Esophagus muscularis mucosa (tissue), 4 donors: ENCODE results near the gene ANKRD23. TPM values are rescaled to one million over a fixed set of nuclear protein-coding genes. Genes with fewer than 3 reads are reported as not detected.

Source experiments
- DNase-seq: peaks from one replicate; pipeline ENCODE4 v3.0.0-alpha.2; 2017; ENCODE audit errors: extremely low spot score
- H3K27ac ChIP-seq, 4 donors: fragments of 200-600 bp; sonication (generic); replicated peaks in 1 of 4; 1 replicate in 3 of 4; 2 replicates in 1 of 4; pipeline ENCODE4 v1.5.1; 2016 to 2019; ENCODE audit warnings: mild to moderate bottlenecking in 1 of 4
- H3K27me3 ChIP-seq, 4 donors: fragments of 200-600 bp; sonication (generic); one replicate each; pipeline versions ENCODE4 v1.5.1 to v1.6.0; 2016 to 2019
- H3K36me3 ChIP-seq, 4 donors: fragments of 200-600 bp; sonication (generic); one replicate each; pipeline ENCODE4 v1.5.1; 2016 to 2019
- H3K4me1 ChIP-seq, 4 donors: fragments of 200-600 bp; sonication (generic); one replicate each; pipeline ENCODE4 v1.5.1; 2016 to 2019
- H3K4me3 ChIP-seq, 4 donors: fragments of 200-600 bp; sonication (generic); 1 replicate in 2 of 4; 2 replicates in 2 of 4; pipeline ENCODE4 v1.5.1; 2016 to 2019; ENCODE audit warnings: mild to moderate bottlenecking in 4 of 4, moderate library complexity in 1 of 4
- H3K9me3 ChIP-seq, 4 donors: fragments of 200-600 bp; sonication (generic); 1 replicate in 3 of 4; 2 replicates in 1 of 4; pipeline ENCODE4 v1.5.1; 2016 to 2019
- EP300 ChIP-seq: sonication (generic); formaldehyde crosslinking; IDR thresholded peaks from one replicate; pipeline ENCODE4 v1.6.1; 2017; ENCODE audit warnings: antibody characterized with exemption
- POLR2A ChIP-seq: fragments of 450-650 bp; IDR thresholded peaks from one replicate; pipeline ENCODE4 v1.6.1; 2017; ENCODE audit warnings: antibody characterized with exemption, moderate library complexity, mild to moderate bottlenecking, low read depth
- POLR2AphosphoS5 ChIP-seq, 2 donors: sonication (generic); formaldehyde crosslinking; IDR thresholded peaks; one replicate each; pipeline ENCODE4 v1.6.1; 2017; ENCODE audit warnings: antibody characterized with exemption in 2 of 2
- WGBS: methylation state at CpG from one replicate; pipeline ENCODE4 v1.1.5; 2018; 5-methylcytosine and 5-hydroxymethylcytosine counted together
- intact Hi-C: fragments of 100-400 bp; cut with DNase I; formaldehyde crosslinking; loops from one replicate; pipeline ENCODE4 v1.15.1; 2023
- total RNA-seq, 4 donors: library from RNA; depleted of rRNA; stranded (reverse); fragments of >200 nt; gene quantifications; one replicate each; pipeline versions ENCODE4 v1.1.0 to v1.2.1, GENCODE V29; 2016
- TF ChIP-seq, protein P1 (sequence below), 3 experiments: fragments of 200-600 bp in 2 of 3; fragments of 450-650 bp in 1 of 3; sonication (generic) in 2 of 3; IDR thresholded peaks; one replicate each; pipeline ENCODE4 v1.5.1; 2017 to 2019; ENCODE audit warnings: antibody characterized with exemption in 3 of 3, mild to moderate bottlenecking in 2 of 3, moderate library complexity in 1 of 3

ANKRD23 gene
- total RNA-seq, 4 donors from 2014 or later = 2.2 to 6.0 (median 4.2) TPM

DNA sequence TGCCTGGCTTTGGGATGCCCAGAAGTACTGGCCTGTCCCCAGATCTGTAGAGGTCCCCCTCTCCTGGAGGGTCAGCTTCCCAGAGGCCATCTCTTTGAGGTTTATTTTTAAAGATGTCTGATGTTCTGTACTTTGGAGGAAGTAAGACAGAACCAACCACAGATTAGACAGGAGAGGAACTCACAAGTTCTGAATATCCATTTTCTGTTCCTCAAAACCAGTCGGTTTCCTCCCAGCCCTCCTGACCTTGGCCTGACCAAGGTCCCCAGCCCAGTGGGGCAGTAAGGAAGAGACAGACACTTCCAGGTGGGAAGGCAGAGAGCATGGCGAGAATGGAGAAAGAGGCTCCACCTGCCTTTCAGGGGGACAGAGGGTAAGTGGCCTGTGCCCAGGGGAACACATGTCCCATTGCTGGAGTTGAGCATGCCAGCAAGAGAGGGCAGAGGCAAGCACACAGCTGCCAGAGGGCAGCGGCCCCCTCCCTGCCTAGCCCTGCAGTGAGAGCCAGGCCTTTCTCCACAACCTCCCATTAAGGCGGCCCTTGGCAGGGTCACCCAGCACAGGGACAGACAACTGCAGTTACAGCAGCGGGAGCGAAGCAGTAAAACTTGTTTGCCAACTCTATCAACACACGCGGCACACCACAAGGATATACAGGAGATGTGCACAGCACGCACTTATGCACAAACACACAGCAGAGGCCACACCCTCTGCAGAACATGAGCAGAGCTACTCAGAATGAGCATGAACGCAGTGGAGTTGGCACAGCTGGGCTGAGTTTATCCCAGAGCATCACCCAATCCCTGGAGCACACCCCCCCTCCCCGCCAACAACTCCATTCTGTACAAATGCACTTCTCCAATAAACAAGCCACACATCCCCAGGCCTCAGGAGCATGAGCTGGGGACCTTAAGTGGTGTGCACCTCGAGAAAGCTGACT lies 44.5 kb upstream of the ANKRD23 start:
- H3K4me1 ChIP-seq = peaks cover 41 to 66% (median 64%) of the 10 kb centered on the region in 4 donors
- peak overlapping the region; percentile 29 to 46 (median 36) for H3K4me3 ChIP-seq

DNA sequence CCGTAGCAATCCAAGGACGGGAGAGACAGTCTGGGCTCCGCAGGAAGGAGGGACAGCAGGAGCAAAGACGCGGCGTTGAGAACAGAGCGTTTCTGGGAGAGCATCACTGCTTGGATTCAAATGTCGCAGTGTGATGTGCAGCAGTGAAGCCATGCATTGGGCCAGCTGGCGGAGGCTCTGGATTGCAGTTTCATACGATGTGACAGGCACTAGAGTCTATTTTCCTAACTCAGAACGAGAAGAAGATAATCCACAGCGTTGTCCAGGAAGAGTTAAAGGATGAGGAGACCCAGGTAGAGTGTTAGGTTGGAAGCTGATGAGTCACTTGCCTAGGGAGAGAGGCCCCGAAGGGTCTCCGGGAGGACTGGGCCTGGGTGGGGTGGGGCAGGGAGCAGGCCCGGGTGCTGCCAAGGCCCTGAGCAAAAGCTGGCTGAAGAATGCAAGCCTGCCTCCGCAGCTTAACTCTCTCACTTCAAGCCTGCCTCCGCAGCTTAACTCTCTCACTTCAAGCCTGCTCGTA lies 43.7 kb upstream of the ANKRD23 start:
- no peak for DNase-seq
- peak overlapping the region; percentile 78 to 89 (median 84) for H3K27ac ChIP-seq
- peaks cover 41 to 66% (median 63%) of the 10 kb centered on the region in 4 donors for H3K4me1 ChIP-seq
- WGBS = 35% methylated on average over 18 of the region's 18 CpGs
- no peaks in the 10 kb centered on the region for H3K27me3 ChIP-seq
- H3K4me3 ChIP-seq = peak overlapping the region; percentile 29 to 46 (median 36)
- no peak for TF ChIP-seq EP300
- TF ChIP-seq POLR2AphosphoS5 (IDR thresholded peaks at IDR 0.05) = peak; percentile 62 to 81
- intact Hi-C loops = no loop called here
- H3K9me3 ChIP-seq = no peaks in the 10 kb centered on the region
- H3K36me3 ChIP-seq = no peaks in the 10 kb centered on the region

More for the DNA sequence above, 44.5 kb upstream of the ANKRD23 start:
- 58% methylated on average over 5 of the region's 12 CpGs for WGBS
- no peaks in the 10 kb centered on the region for H3K9me3 ChIP-seq
- intact Hi-C loops = no loop called here
- H3K27ac ChIP-seq = peak overlapping the region; percentile 78 to 89 (median 84)
- no peaks in the 10 kb centered on the region for H3K36me3 ChIP-seq
- DNase-seq = no peak
- H3K27me3 ChIP-seq = no peaks in the 10 kb centered on the region
- TF ChIP-seq EP300 (no peak), POLR2AphosphoS5 (IDR thresholded peaks at IDR 0.05) (no peak), POLR2A (no peak)
- TF ChIP-seq, protein P1, sequence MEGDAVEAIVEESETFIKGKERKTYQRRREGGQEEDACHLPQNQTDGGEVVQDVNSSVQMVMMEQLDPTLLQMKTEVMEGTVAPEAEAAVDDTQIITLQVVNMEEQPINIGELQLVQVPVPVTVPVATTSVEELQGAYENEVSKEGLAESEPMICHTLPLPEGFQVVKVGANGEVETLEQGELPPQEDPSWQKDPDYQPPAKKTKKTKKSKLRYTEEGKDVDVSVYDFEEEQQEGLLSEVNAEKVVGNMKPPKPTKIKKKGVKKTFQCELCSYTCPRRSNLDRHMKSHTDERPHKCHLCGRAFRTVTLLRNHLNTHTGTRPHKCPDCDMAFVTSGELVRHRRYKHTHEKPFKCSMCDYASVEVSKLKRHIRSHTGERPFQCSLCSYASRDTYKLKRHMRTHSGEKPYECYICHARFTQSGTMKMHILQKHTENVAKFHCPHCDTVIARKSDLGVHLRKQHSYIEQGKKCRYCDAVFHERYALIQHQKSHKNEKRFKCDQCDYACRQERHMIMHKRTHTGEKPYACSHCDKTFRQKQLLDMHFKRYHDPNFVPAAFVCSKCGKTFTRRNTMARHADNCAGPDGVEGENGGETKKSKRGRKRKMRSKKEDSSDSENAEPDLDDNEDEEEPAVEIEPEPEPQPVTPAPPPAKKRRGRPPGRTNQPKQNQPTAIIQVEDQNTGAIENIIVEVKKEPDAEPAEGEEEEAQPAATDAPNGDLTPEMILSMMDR (IDR thresholded peaks at IDR 0.05) = no peak

DNA sequence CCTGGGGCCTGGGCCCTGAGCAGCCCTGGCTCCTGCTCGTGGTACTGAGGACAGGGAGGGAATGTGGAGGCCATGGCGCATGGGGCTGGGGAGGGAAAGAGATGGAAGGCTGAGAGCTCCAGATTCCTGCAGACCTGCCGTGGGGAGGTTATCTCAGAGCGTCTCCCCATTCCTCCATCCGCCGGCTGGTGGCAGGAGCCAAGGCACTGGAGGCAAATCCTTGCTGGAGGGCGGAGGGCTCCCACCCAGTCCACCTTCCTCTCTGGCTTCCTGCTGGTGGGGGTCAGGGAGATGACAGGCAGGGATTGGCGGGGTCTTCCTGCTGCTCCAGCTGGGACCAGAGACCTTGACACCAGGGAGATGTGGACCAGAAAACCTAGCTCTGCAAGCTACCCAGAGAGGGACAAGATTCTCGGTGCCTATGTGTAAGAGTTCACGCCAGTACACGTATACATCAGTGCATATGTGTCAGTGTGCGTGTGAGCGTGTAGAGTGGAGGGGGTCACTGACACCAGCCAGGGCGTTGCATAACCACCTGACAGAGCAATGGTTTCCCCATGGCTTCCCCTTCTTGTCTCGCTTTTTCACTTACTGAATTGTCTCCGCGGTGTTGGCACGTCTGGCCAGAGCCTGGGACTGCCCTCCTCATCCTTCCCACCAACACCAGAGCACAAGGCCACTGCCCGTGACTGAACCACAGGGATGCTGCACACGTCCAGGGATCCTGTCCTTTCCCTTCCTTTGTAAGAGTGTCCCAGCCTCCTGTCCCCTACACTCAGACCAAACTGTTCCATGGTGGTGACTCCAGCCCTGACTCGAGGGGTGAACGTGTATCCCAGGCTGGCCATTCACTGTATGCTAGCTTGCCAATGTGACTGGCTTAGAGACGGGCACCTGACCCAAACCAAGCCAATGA lies 41.9 kb upstream of the ANKRD23 start:
- Histone ChIP-seq H3K4me3 (no peak overlapping the region), H3K4me1 (peaks cover 30 to 50% (median 45%) of the 10 kb centered on the region in 4 donors), H3K9me3 (no peaks in the 10 kb centered on the region), H3K27me3 (no peaks in the 10 kb centered on the region), H3K27ac (peak overlapping the region; percentile 78 to 89 (median 84)), H3K36me3 (no peaks in the 10 kb centered on the region)
- TF ChIP-seq POLR2A = no peak
- TF ChIP-seq, protein P1 (IDR thresholded peaks at IDR 0.05) = no peak
- no peak for TF ChIP-seq POLR2AphosphoS5 (IDR thresholded peaks at IDR 0.05)
- no peak for TF ChIP-seq EP300
- WGBS = 86% methylated on average over 16 of the region's 23 CpGs
- DNase-seq = no peak
- intact Hi-C loops = no loop called here

DNA sequence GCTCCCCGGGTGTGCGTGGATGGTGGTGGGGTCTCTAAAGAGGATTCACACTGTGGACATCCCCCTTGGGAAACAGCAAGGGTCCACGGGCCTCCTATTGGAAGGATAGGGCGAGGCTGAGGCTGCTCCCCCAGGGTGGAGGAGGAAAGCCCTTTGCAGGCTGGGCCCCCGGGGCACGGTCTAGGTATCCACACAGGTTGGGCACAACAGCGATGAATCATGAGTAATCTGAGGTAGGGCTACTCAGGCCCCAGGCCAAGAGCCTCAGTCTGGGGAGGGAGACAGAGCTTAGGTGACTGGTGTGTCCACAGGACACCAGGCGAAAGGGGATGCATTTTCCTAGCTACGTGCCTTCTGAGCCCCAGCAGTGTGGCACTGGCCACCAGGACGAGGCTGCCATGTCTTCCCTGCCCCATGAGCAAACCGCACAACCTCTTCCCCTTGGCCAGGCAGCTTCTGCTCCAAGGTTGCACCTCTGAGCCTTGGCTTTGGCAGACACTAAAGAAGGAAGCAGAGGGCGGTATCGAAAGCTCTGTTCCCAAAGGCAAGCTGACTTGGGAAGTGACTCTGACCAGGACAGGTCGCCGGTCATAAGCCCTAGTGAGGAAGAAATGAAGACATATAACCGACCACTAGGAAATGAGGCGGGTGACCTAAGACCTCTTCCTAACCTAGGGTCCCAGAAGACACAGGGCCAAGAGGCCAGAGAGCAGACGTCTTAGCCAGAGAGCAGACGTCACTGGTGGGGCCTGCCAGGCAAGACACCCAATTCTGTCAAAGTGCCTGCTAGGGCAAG lies 40.7 kb upstream of the ANKRD23 start:
- DNase-seq = no peak
- intact Hi-C loops = no loop called here
- H3K27me3 ChIP-seq = no peaks in the 10 kb centered on the region
- H3K27ac ChIP-seq = no peak overlapping the region
- H3K9me3 ChIP-seq = no peaks in the 10 kb centered on the region
- no peak for TF ChIP-seq POLR2AphosphoS5 (IDR thresholded peaks at IDR 0.05)
- TF ChIP-seq, protein P1 (IDR thresholded peaks at IDR 0.05) = no peak
- no peak for TF ChIP-seq EP300
- no peak for TF ChIP-seq POLR2A
- H3K4me1 ChIP-seq = peaks cover 24 to 38% (median 37%) of the 10 kb centered on the region in 4 donors
- WGBS = 71% methylated on average over 8 of the region's 19 CpGs
- H3K36me3 ChIP-seq = no peaks in the 10 kb centered on the region
- no peak overlapping the region for H3K4me3 ChIP-seq
